Measurements from ENCODE around the gene EPHB1. TPM values are rescaled to one million over a fixed set of nuclear protein-coding genes. Genes with fewer than 3 reads are reported as not detected.

EPHB1 gene
- total and polyA plus RNA-seq, 2 of the 13 experiments (the other 11 are each of a cell fraction or from before 2014, with no cell fraction given), result 0.07 to 0.21 TPM

DNA sequence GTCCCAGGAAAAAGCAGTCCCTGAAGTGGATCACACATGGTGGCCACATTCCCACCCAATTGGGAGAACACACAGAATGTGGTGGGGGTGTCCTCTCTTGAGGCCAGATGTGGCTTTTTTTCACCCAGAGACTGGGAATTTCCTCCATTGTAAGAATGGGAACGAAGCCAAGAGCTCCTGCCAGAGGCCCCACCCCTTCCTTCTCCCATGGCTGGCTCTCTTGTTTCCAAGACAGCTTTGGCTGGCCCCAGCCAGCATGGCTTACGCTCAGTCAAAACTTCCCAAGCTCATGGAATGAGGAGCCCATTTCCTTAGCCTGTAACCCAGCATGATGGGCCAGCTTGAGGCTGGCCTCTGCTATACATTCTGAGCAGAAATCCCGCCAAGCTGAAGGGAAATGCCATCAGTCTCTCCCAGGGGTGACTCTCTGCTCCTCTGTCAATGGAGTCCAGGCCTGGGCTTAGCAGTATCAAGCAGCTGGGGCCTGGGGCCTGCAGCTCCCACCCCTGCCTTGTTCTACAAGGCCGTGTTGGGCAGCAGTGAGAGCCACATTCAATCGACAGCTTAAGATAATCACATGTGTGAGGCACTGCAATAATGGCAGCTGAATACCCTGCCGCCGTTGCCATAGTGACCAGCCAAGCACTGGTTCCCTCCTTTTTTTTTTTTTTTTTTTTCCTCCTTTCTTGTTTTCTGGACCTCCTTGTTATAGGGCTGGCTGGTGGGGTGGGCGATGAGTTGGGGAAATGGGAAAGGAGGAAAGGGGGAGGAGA is 142.4 kb downstream of the EPHB1 start:
- Histone ChIP-seq H3K27me3 (ENCODE audit: control insufficient read depth in 1 of 2, insufficient read depth in 2 of 2, low read length in 2 of 2) (no peaks in the 10 kb centered on the region), H3K9ac (ENCODE audit: insufficient read depth, low read depth, low read length) (no peak overlapping the region), H3K9me3 (ENCODE audit: low read length) (no peaks in the 10 kb centered on the region), H2AFZ (ENCODE audit: low read length) (no peak overlapping the region), H3K36me3 (replicated peaks in 1 of 2; ENCODE audit: control insufficient read depth in 1 of 2, insufficient read depth in 2 of 2, low read length in 2 of 2) (no peaks in the 10 kb centered on the region), H3K27ac (ENCODE audit: extremely low read length, insufficient read depth, low read length) (no peak overlapping the region), H3K79me2 (ENCODE audit: insufficient read depth, low read length) (no peaks in the 10 kb centered on the region), H4K20me1 (ENCODE audit: insufficient read depth, low read length) (no peaks in the 10 kb centered on the region), H3K4me1 (ENCODE audit: insufficient read depth, low read length) (no peaks in the 10 kb centered on the region), H3K4me2 (ENCODE audit: low read depth, low read length) (no peak overlapping the region), H3K4me3 (replicated peaks in 1 of 3; ENCODE audit: insufficient read depth in 1 of 3, low read depth in 2 of 3, low read length in 3 of 3) (no peak overlapping the region)
- intact Hi-C loops (cut with micrococcal nuclease; ENCODE audit: unreplicated experiment) (no loop called here), in situ Hi-C loops (cut with HindIII; ENCODE audit: extremely low pct_ligation_motif_present, low pct_unique_long_range_greater_than_20kb) (no loop called here)
- FAIRE-seq (no peak), DNase-seq (ENCODE audit: low spot score) (no peak), ATAC-seq (no peak)
- TF ChIP-seq, protein P1, sequence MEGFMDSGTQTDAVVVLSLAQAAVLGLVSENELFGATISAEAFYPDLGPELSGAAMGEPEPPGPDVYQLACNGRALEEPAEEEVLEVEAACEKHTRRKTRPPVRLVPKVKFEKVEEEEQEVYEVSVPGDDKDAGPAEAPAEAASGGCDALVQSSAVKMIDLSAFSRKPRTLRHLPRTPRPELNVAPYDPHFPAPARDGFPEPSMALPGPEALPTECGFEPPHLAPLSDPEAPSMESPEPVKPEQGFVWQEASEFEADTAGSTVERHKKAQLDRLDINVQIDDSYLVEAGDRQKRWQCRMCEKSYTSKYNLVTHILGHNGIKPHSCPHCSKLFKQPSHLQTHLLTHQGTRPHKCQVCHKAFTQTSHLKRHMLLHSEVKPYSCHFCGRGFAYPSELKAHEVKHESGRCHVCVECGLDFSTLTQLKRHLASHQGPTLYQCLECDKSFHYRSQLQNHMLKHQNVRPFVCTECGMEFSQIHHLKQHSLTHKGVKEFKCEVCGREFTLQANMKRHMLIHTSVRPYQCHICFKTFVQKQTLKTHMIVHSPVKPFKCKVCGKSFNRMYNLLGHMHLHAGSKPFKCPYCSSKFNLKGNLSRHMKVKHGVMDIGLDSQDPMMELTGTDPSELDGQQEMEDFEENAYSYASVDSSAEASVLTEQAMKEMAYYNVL (CRISPR knock-in tag; IDR thresholded peaks at IDR 0.05; ENCODE audit: borderline replicate concordance), result no peak
- TF ChIP-seq ZNF317 (CRISPR knock-in tag; IDR thresholded peaks at IDR 0.05) (no peak), ZSCAN25 (CRISPR knock-in tag; IDR thresholded peaks at IDR 0.05) (no peak), ARID2 (CRISPR knock-in tag; IDR thresholded peaks at IDR 0.05; ENCODE audit: borderline replicate concordance) (no peak), ZNF644 (CRISPR knock-in tag; IDR thresholded peaks at IDR 0.05; ENCODE audit: low read depth) (no peak), GZF1 (CRISPR knock-in tag; IDR thresholded peaks at IDR 0.05) (no peak), TP53 (CRISPR knock-in tag; conservative IDR thresholded peaks at IDR 0.05) (no peak), KLF12 (CRISPR knock-in tag; IDR thresholded peaks at IDR 0.05; ENCODE audit: borderline replicate concordance) (no peak)
- TF ChIP-seq, protein P2, sequence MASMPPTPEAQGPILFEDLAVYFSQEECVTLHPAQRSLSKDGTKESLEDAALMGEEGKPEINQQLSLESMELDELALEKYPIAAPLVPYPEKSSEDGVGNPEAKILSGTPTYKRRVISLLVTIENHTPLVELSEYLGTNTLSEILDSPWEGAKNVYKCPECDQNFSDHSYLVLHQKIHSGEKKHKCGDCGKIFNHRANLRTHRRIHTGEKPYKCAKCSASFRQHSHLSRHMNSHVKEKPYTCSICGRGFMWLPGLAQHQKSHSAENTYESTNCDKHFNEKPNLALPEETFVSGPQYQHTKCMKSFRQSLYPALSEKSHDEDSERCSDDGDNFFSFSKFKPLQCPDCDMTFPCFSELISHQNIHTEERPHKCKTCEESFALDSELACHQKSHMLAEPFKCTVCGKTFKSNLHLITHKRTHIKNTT (CRISPR knock-in tag; IDR thresholded peaks at IDR 0.05), result no peak
- TF ChIP-seq, protein P3, sequence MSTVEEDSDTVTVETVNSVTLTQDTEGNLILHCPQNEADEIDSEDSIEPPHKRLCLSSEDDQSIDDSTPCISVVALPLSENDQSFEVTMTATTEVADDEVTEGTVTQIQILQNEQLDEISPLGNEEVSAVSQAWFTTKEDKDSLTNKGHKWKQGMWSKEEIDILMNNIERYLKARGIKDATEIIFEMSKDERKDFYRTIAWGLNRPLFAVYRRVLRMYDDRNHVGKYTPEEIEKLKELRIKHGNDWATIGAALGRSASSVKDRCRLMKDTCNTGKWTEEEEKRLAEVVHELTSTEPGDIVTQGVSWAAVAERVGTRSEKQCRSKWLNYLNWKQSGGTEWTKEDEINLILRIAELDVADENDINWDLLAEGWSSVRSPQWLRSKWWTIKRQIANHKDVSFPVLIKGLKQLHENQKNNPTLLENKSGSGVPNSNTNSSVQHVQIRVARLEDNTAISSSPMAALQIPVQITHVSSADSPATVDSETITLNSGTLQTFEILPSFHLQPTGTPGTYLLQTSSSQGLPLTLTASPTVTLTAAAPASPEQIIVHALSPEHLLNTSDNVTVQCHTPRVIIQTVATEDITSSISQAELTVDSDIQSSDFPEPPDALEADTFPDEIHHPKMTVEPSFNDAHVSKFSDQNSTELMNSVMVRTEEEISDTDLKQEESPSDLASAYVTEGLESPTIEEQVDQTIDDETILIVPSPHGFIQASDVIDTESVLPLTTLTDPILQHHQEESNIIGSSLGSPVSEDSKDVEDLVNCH (CRISPR knock-in tag; IDR thresholded peaks at IDR 0.05), result no peak
- TF ChIP-seq, protein P4, sequence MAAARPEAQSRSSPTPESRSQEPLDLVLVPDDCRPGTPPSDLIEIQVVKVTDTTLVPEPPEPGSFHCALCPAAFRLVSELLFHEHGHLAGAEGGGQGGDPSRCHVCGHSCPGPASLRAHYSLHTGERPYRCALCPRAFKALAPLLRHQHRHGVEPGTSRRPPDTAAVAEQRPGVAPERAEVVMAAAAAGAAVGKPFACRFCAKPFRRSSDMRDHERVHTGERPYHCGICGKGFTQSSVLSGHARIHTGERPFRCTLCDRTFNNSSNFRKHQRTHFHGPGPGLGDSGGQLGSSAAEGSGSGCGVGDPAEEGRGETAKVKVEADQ (CRISPR knock-in tag; IDR thresholded peaks at IDR 0.05; ENCODE audit: borderline replicate concordance), result no peak
- CTCF ChIA-PET (ENCODE audit: low intra/inter-chr PET ratio, low total read pairs), result no interaction called here
- POLR2A ChIA-PET, result no interaction called here
- 17% methylated on average over 6 of the region's 8 CpGs for WGBS (ENCODE audit: low lambda C conversion rate)
- no TSS peak for BruUV-seq (replicated peaks)
